ENCODE results near the gene ATM. TPM values are rescaled to one million over a fixed set of nuclear protein-coding genes. Genes with fewer than 3 reads are reported as not detected.

ATM gene
- polyA plus RNA-seq, 1 donor from 2014 or later = 74.6 TPM

GRCh38 chr11:108221911-108222573 lies 825 bp upstream of the ATM start:
- Histone ChIP-seq H3K9me3 (ENCODE audit: low read length) (no peaks in the 10 kb centered on the region), H3K9ac (ENCODE audit: low read length) (peak overlapping the region; percentile 90), H3K4me2 (ENCODE audit: low read length) (peak overlapping the region; percentile 66), H3K4me3 (ENCODE audit: low read length) (peak overlapping the region; percentile 85), H3F3A (ENCODE audit: insufficient read depth, low read length, poor library complexity, severe bottlenecking) (no peaks in the 10 kb centered on the region), H2AFZ (ENCODE audit: low read depth, low read length) (peak overlapping the region; percentile 92), H3K36me3 (ENCODE audit: insufficient read depth, low read length) (no peaks in the 10 kb centered on the region), H3K79me2 (replicated peaks; ENCODE audit: insufficient read depth, low read length) (peaks cover 69% of the 10 kb centered on the region), H4K20me1 (ENCODE audit: insufficient read depth) (no peaks in the 10 kb centered on the region), H3K27ac (ENCODE audit: low read length) (peak overlapping the region; percentile 95), H3K27me3 (ENCODE audit: insufficient read depth, low read depth, low read length) (no peaks in the 10 kb centered on the region), H3K9me2 (ENCODE audit: insufficient read depth, low read length) (no peaks in the 10 kb centered on the region)
- no peak for TF ChIP-seq CTCF (IDR thresholded peaks at IDR 0.05; ENCODE audit: poor library complexity, severe bottlenecking)
- no peak for TF ChIP-seq POLR2AphosphoS5 (IDR thresholded peaks at IDR 0.05)
- peak; percentile 15 for TF ChIP-seq EP300 (conservative IDR thresholded peaks at IDR 0.05; ENCODE audit: poor library complexity, severe bottlenecking)
- no peak for TF ChIP-seq TAF1 (IDR thresholded peaks at IDR 0.05; ENCODE audit: low read depth)
- no peak for TF ChIP-seq RAD21 (conservative IDR thresholded peaks at IDR 0.05)
- TF ChIP-seq SMC3 (conservative IDR thresholded peaks at IDR 0.05; ENCODE audit: poor library complexity) = peak; percentile 10
- peak; percentile 70 for TF ChIP-seq REST (IDR thresholded peaks at IDR 0.05; ENCODE audit: borderline replicate concordance)
- TF ChIP-seq MXI1 (conservative IDR thresholded peaks at IDR 0.05; ENCODE audit: poor library complexity, severe bottlenecking) = no peak
- TF ChIP-seq EZH2 (IDR thresholded peaks at IDR 0.05; ENCODE audit: borderline replicate concordance, insufficient read depth, low read length, poor library complexity, severe bottlenecking) = no peak

- Histone ChIP-seq H3K4me3 (ENCODE audit: low read length) (peak overlapping the region; percentile 85), H3K36me3 (ENCODE audit: insufficient read depth, low read length) (peaks cover 7% of the 10 kb centered on the region), H3F3A (ENCODE audit: insufficient read depth, low read length, poor library complexity, severe bottlenecking) (no peaks in the 10 kb centered on the region), H4K20me1 (ENCODE audit: insufficient read depth) (no peaks in the 10 kb centered on the region), H3K27ac (ENCODE audit: low read length) (peak overlapping the region; percentile 95), H3K9me2 (ENCODE audit: insufficient read depth, low read length) (no peaks in the 10 kb centered on the region), H3K79me2 (replicated peaks; ENCODE audit: insufficient read depth, low read length) (peaks cover 57% of the 10 kb centered on the region), H2AFZ (ENCODE audit: low read depth, low read length) (peak overlapping the region; percentile 92), H3K9me3 (ENCODE audit: low read length) (no peaks in the 10 kb centered on the region), H3K4me2 (ENCODE audit: low read length) (peak overlapping the region; percentile 65), H3K27me3 (ENCODE audit: insufficient read depth, low read depth, low read length) (no peaks in the 10 kb centered on the region), H3K9ac (ENCODE audit: low read length) (peak overlapping the region; percentile 90)
- peak; percentile 63 for TF ChIP-seq TAF1 (IDR thresholded peaks at IDR 0.05; ENCODE audit: low read depth)
- no peak for TF ChIP-seq REST (IDR thresholded peaks at IDR 0.05; ENCODE audit: borderline replicate concordance)
These were observed 682 bp downstream of the ATM start for GRCh38 chr11:108223348-108224149.

Data from neural cell (in vitro differentiated cells).